A673 (cell line): ENCODE data around the gene BAIAP3. TPM values are rescaled to one million over a fixed set of nuclear protein-coding genes. Genes with fewer than 3 reads are reported as not detected.

Experiments
- BruUV-seq: library from RNA; stranded (reverse); fragments of 400-500 nt; replicated peaks from 2 replicates; lab custom pipeline; 2021; lab: Mats Ljungman, UMichigan
- CTCF ChIA-PET: fragments of 300-600 bp; sonication (Branson Sonifier 250); formaldehyde crosslinking; loops from one replicate; lab custom pipeline; 2022; ENCODE audit warnings: antibody characterized with exemption; lab: Charles Lee
- POLR2A ChIA-PET: fragments of 300-600 bp; sonication (Branson Sonifier 250); formaldehyde crosslinking; loops from one replicate; lab custom pipeline; 2022; ENCODE audit warnings: antibody characterized with exemption; ENCODE audit not compliant: low non-redundant PET; lab: Charles Lee
- DNase-seq: peaks from one replicate; pipeline ENCODE4 v3.0.0-alpha.2; 2015; ENCODE audit warnings: low spot score
- H3K27ac ChIP-seq: fragments of 200-600 bp; sonication (generic); 2 replicates; pipeline ENCODE4 v1.5.1; 2016; ENCODE audit warnings: mixed run types, low read depth, mild to moderate bottlenecking, mixed read lengths, antibody characterized with exemption, low read length; ENCODE audit not compliant: poor library complexity, severe bottlenecking
- H3K27me3 ChIP-seq: fragments of 200-600 bp; sonication (generic); replicated peaks from 2 replicates; pipeline ENCODE4 v1.6.1; 2017; ENCODE audit warnings: mixed run types, low read depth, mild to moderate bottlenecking, mixed read lengths, antibody characterized with exemption, low read length; ENCODE audit not compliant: insufficient read depth, poor library complexity
- H3K36me3 ChIP-seq: fragments of 200-600 bp; sonication (generic); 2 replicates; pipeline ENCODE4 v1.6.1; 2016; ENCODE audit warnings: mixed run types, mild to moderate bottlenecking, mixed read lengths, antibody characterized with exemption, low read length; ENCODE audit not compliant: insufficient read depth, poor library complexity, severe bottlenecking
- H3K4me1 ChIP-seq: fragments of 200-600 bp; sonication (generic); 2 replicates; pipeline ENCODE4 v1.6.1; 2017; ENCODE audit warnings: mixed run types, mild to moderate bottlenecking, mixed read lengths, antibody characterized with exemption, low read length; ENCODE audit not compliant: insufficient read depth, poor library complexity, severe bottlenecking
- H3K4me3 ChIP-seq: fragments of 200-600 bp; sonication (generic); 2 replicates; pipeline ENCODE4 v1.5.1; 2016; ENCODE audit warnings: low read depth, mixed run types, mild to moderate bottlenecking, mixed read lengths, low read length; ENCODE audit not compliant: poor library complexity, severe bottlenecking
- H3K9me3 ChIP-seq: fragments of 200-600 bp; sonication (generic); 2 replicates; pipeline ENCODE4 v1.6.1; 2016; ENCODE audit warnings: mixed run types, low read depth, mild to moderate bottlenecking, mixed read lengths, antibody characterized with exemption, low read length; ENCODE audit not compliant: poor library complexity, severe bottlenecking
- EZH2 ChIP-seq: fragments of 200-600 bp; sonication (generic); IDR thresholded peaks from 2 replicates; pipeline ENCODE4 v1.6.1; 2017; ENCODE audit warnings: borderline replicate concordance, low read depth, mild to moderate bottlenecking, mixed read lengths, antibody characterized with exemption, low read length; ENCODE audit not compliant: poor library complexity, severe bottlenecking
- intact Hi-C: fragments of 100-400 bp; cut with micrococcal nuclease; formaldehyde crosslinking; loops from one replicate; pipeline ENCODE4 v1.10.0; 2022; ENCODE audit not compliant: unreplicated experiment
- total RNA-seq: library from RNA; stranded (reverse); gene quantifications from 2 replicates; pipeline ENCODE4 v1.2.3, GENCODE V29; 2021
- TF ChIP-seq, protein P1 (sequence below): fragments of 300-800, 200-600 bp; sonication (generic); conservative IDR thresholded peaks from 2 replicates; pipeline ENCODE4 v1.5.1; 2017; ENCODE audit warnings: low read depth, mild to moderate bottlenecking, antibody characterized with exemption, low read length, moderate library complexity, mixed read lengths

The BAIAP3 gene
- total RNA-seq, 1 experiment from 2014 or later: 2.0 TPM

DNA sequence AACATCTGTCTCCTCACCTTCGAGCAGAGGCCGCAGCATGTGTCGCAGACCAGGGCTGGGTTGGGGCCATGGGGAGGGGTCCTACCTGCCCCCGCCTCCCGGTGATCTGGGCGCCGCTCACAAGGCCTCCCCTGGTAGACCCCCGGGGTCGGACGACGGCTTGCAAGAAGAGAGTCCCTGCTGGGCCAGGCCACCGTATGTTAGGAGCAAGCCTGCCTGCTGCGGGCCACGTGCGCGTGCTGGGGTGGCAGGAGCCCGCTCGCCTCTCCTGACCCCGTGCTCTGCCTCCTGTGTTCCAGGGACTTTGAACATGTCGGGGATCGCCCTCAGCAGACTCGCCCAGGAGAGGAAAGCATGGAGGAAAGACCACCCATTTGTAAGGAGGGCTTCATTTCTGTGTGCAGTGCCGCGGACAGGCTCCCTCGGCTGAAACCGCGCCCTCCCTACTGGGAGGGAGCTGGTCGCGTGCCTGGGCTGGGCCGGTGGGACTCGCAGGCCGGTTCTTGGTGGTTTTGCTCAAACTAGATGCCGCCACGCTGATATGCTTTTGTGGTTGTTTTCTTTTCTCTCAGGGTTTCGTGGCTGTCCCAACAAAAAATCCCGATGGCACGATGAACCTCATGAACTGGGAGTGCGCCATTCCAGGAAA, 19.6 kb upstream of the BAIAP3 start:
- no peak overlapping the region for H3K27ac ChIP-seq
- ChIA-PET POLR2A (no interaction called here), CTCF (no interaction called here)
- TF ChIP-seq EZH2: no peak
- TF ChIP-seq, protein P1, sequence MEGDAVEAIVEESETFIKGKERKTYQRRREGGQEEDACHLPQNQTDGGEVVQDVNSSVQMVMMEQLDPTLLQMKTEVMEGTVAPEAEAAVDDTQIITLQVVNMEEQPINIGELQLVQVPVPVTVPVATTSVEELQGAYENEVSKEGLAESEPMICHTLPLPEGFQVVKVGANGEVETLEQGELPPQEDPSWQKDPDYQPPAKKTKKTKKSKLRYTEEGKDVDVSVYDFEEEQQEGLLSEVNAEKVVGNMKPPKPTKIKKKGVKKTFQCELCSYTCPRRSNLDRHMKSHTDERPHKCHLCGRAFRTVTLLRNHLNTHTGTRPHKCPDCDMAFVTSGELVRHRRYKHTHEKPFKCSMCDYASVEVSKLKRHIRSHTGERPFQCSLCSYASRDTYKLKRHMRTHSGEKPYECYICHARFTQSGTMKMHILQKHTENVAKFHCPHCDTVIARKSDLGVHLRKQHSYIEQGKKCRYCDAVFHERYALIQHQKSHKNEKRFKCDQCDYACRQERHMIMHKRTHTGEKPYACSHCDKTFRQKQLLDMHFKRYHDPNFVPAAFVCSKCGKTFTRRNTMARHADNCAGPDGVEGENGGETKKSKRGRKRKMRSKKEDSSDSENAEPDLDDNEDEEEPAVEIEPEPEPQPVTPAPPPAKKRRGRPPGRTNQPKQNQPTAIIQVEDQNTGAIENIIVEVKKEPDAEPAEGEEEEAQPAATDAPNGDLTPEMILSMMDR: no peak
- peaks cover 70% of the 10 kb centered on the region for H3K36me3 ChIP-seq
- DNase-seq: no peak
- H3K4me1 ChIP-seq: peaks cover 8% of the 10 kb centered on the region
- BruUV-seq: no TSS peak
- no peaks in the 10 kb centered on the region for H3K27me3 ChIP-seq
- no peak overlapping the region for H3K4me3 ChIP-seq
- no peaks in the 10 kb centered on the region for H3K9me3 ChIP-seq
- intact Hi-C loops: no loop called here

DNA sequence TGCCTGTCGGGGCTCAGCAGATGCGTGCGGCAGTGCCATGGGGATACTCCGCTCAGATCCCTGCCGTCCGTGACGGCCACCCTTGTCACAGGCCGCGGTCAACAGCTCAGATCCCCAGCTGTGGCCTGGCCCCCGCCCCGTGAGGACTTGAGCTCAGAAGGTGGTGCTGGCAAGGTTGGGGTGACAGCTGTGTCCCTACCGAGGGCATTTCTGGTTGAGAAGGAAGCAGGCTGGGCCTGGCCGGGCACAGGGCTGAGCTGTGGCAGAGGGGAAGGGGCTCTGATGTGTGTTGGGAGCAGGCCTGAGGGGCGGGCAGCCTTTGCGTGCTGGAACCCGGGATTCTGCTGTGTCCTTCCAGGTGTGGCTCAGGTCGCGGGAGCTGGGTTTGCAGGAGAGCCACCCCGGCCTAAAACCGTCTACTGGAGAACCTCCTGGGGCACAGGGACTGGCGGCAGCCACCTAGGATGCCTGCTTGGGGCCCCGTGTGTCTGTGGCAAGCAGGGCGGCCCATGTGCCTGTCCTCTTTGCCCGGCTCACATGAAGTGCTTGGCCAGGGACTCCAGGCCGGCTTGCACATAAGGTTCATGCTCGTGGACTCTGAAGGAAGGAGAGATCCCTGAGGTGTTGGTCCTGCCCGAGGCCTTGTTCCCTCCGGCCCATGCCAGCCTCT, 18.9 kb upstream of the BAIAP3 start:
- H3K4me3 ChIP-seq: no peak overlapping the region
- H3K27me3 ChIP-seq: no peaks in the 10 kb centered on the region
- H3K9me3 ChIP-seq: no peaks in the 10 kb centered on the region
- CTCF ChIA-PET: no interaction called here
- DNase-seq: no peak
- POLR2A ChIA-PET: no interaction called here
- intact Hi-C loops: no loop called here
- H3K27ac ChIP-seq: no peak overlapping the region
- no TSS peak for BruUV-seq
- peaks cover 77% of the 10 kb centered on the region for H3K36me3 ChIP-seq
- TF ChIP-seq, protein P1: no peak
- TF ChIP-seq EZH2: no peak
- peaks cover 8% of the 10 kb centered on the region for H3K4me1 ChIP-seq

DNA sequence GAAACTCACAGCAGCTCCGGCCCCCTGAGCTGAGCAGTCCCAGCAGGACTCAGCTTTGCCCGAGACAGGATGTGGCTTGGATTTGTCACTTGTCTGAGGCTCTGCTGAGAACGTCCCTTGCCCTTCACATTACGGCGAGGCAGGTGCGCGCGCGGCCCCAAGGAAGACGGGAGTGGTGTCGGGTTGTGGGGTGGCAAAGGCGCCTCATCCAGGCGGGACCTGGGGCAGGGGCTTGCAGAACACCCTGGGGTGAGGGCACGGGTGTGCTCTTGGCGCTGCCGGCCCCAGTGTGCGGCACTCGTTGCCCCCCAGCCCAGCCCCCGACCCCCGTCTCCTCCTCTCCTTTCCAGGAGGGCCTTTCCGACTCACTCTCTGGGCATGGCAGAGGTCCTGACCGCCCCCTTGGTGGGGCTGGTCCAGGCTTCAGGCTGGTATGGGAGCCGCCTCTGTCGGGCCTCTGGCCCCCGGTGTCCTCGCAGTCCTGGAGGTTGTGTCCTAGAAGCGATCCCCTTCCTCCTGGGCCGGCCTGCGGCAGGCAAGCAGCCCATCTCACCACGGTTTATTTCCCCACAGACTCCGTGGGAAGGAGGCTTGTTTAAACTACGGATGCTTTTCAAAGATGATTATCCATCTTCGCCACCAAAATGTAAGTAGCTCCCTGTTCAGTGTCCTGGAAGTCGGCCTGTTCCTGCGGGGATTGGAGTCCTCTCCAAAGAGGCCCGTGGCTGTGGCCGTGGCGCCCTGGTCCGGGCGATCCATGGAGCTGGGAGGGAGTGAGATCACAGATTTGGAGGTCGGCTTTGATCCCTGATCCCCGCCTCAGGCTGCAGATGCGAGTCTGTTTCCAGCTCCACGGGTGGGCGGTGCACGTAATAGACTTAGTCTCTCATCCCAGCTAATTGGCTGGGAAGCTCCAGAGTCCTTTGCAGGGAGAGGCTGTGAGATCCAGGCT, 18.1 kb upstream of the BAIAP3 start:
- Histone ChIP-seq H3K27ac (no peak overlapping the region), H3K36me3 (peaks cover 86% of the 10 kb centered on the region), H3K4me3 (no peak overlapping the region), H3K4me1 (peaks cover 8% of the 10 kb centered on the region), H3K27me3 (no peaks in the 10 kb centered on the region), H3K9me3 (no peaks in the 10 kb centered on the region)
- TF ChIP-seq EZH2: no peak
- TF ChIP-seq, protein P1: no peak
- intact Hi-C loops: no loop called here
- DNase-seq: no peak
- CTCF ChIA-PET: no interaction called here
- POLR2A ChIA-PET: no interaction called here
- BruUV-seq: no TSS peak
